Gastrocnemius medialis (tissue), 4 donors: ENCODE results near the gene BLTP3A. TPM values are rescaled to one million over a fixed set of nuclear protein-coding genes. Genes with fewer than 3 reads are reported as not detected.

Experiments used
- ATAC-seq, 2 donors: fragments of 150-250 bp; one replicate each; pipeline ENCODE4 v1.9.1; 2016
- DNase-seq, 2 donors: peaks; one replicate each; pipeline ENCODE4 v3.0.0-alpha.2; 2019
- H3K27ac ChIP-seq, 4 donors: fragments of 200-600 bp; sonication (generic); 1 replicate in 1 of 4; 2 replicates in 3 of 4; pipeline ENCODE4 v1.5.1; 2016 to 2018; ENCODE audit warnings: mild to moderate bottlenecking in 2 of 4, moderate library complexity in 1 of 4
- H3K27me3 ChIP-seq, 3 donors: fragments of 200-600 bp; sonication (generic) in 2 of 3; 1 replicate in 1 of 3; 2 replicates in 2 of 3; pipeline versions ENCODE4 v1.5.1 to v1.6.0; 2016 to 2019; ENCODE audit warnings: mild to moderate bottlenecking in 1 of 3, moderate library complexity in 1 of 3
- H3K36me3 ChIP-seq, 2 donors: fragments of 200-600 bp; sonication (generic) in 1 of 2; one replicate each; pipeline ENCODE4 v1.5.1; 2017 to 2018
- H3K4me1 ChIP-seq, 2 donors: fragments of 200-600 bp; sonication (generic) in 1 of 2; one replicate each; pipeline ENCODE4 v1.5.1; 2016 to 2017; ENCODE audit warnings: mild to moderate bottlenecking in 2 of 2
- H3K4me3 ChIP-seq, 4 donors: fragments of 200-600 bp; sonication (generic) in 3 of 4; 1 replicate in 1 of 4; 2 replicates in 3 of 4; pipeline ENCODE4 v1.5.1; 2016 to 2019; ENCODE audit warnings: mild to moderate bottlenecking in 2 of 4
- H3K9me3 ChIP-seq, 3 donors: fragments of 200-600 bp; sonication (generic) in 2 of 3; 1 replicate in 1 of 3; 2 replicates in 2 of 3; pipeline ENCODE4 v1.5.1; 2016 to 2019
- CTCF ChIP-seq, 5 experiments: fragments of 450-650 bp in 3 of 5; fragments of 200-600 bp in 2 of 5; sonication (generic) in 2 of 5; IDR thresholded peaks in 4 of 5; conservative IDR thresholded peaks in 1 of 5; 1 replicate in 4 of 5; 2 replicates in 1 of 5; pipeline ENCODE4 v1.5.1; 2016 to 2019; ENCODE audit warnings: antibody characterized with exemption in 5 of 5, mild to moderate bottlenecking in 3 of 5, moderate library complexity in 3 of 5
- POLR2A ChIP-seq, 2 donors: fragments of 450-650 bp; IDR thresholded peaks; one replicate each; pipeline ENCODE4 v1.6.1; 2017; ENCODE audit warnings: antibody characterized with exemption in 2 of 2, mild to moderate bottlenecking in 2 of 2, moderate library complexity in 2 of 2
- in situ Hi-C, 4 donors: fragments of 200-750 bp; cut with MboI; loops; one replicate each; pipeline versions ENCODE4 v1.15.0 to v1.8.0; 2017; ENCODE audit warnings: low sequenced_read_pairs in 4 of 4
- intact Hi-C: fragments of 100-400 bp; cut with DNase I; formaldehyde crosslinking; loops from one replicate; pipeline ENCODE4 v1.15.1; 2023; ENCODE audit warnings: low total_unique reads
- total RNA-seq, 4 donors: library from RNA; depleted of rRNA; stranded (reverse); fragments of >200 nt; gene quantifications; one replicate each; pipeline versions ENCODE4 v1.1.0 to v1.2.3, GENCODE V29; 2016

BLTP3A gene
- total RNA-seq, 4 donors from 2014 or later, result 19.9 to 36.0 (median 23.2) TPM

GRCh38 chr6:34791164-34791700 is 651 bp upstream of the BLTP3A start:
- H3K4me3 ChIP-seq, result peak overlapping the region; percentile 87 to 95 (median 93)
- peak; percentile 48 for ATAC-seq
- intact Hi-C loops, result loop anchor here (1.0 kb wide), 1 partner anchor 264 kb away; no protein-coding TSS in a partner anchor
- TF ChIP-seq POLR2A (IDR thresholded peaks at IDR 0.05), result no peak
- no peak for TF ChIP-seq CTCF (IDR thresholded peaks at IDR 0.05 in 4 of 5, conservative IDR thresholded peaks at IDR 0.05 in 1 of 5)
- DNase-seq, result peak; percentile 23 to 36
- H3K9me3 ChIP-seq, result no peaks in the 10 kb centered on the region
- peaks cover 5 to 14% of the 10 kb centered on the region in 2 donors for H3K4me1 ChIP-seq
- H3K36me3 ChIP-seq, result no peaks in the 10 kb centered on the region
- H3K27ac ChIP-seq, result peak overlapping the region; percentile 93 to 98 (median 96)
- in situ Hi-C loops, result loop anchor here in 1 of 4 donors (5.0 kb wide), 1 partner anchor 96 kb away; the partner anchor contains the start of genes ANKS1A and TAF11
- H3K27me3 ChIP-seq, result no peaks in the 10 kb centered on the region

- DNase-seq (peak; percentile 19 to 56), ATAC-seq (peak; percentile 60 to 68)
- H3K36me3 ChIP-seq, result no peaks in the 10 kb centered on the region
- H3K27ac ChIP-seq, result peak overlapping the region; percentile 93 to 98 (median 96)
- peak overlapping the region; percentile 87 to 95 (median 93) for H3K4me3 ChIP-seq
- TF ChIP-seq CTCF (IDR thresholded peaks at IDR 0.05 in 4 of 5, conservative IDR thresholded peaks at IDR 0.05 in 1 of 5), result no peak
- peak in 1 of 2 donors; percentile 6 for TF ChIP-seq POLR2A (IDR thresholded peaks at IDR 0.05)
- intact Hi-C loops, result loop anchor here (1.0 kb wide), 2 partner anchors 36 to 95 kb away; partner anchors contain the start of genes SNRPC and TAF11
- no peaks in the 10 kb centered on the region for H3K9me3 ChIP-seq
- no peaks in the 10 kb centered on the region for H3K27me3 ChIP-seq
- peaks cover 5 to 14% of the 10 kb centered on the region in 2 donors for H3K4me1 ChIP-seq
- in situ Hi-C loops, result loop anchor here in 1 of 4 donors (5.0 kb wide), 1 partner anchor 94 kb away; the partner anchor contains the start of genes ANKS1A and TAF11
Observed at GRCh38 chr6:34792605-34793500, 970 bp downstream of the BLTP3A start.

GRCh38 chr6:34793877-34794276 is 2.0 kb downstream of the BLTP3A start:
- no peaks in the 10 kb centered on the region for H3K27me3 ChIP-seq
- DNase-seq (no peak), ATAC-seq (no peak)
- H3K4me3 ChIP-seq, result no peak overlapping the region
- in situ Hi-C loops (loop anchor here in 1 of 4 donors (5.0 kb wide), 1 partner anchor 93 kb away; the partner anchor contains the start of genes ANKS1A and TAF11), intact Hi-C loops (loop anchor here (1.0 kb wide), 1 partner anchor 37 kb away; the partner anchor contains the start of gene SNRPC)
- no peak for TF ChIP-seq POLR2A (IDR thresholded peaks at IDR 0.05)
- no peak for TF ChIP-seq CTCF (IDR thresholded peaks at IDR 0.05 in 4 of 5, conservative IDR thresholded peaks at IDR 0.05 in 1 of 5)
- no peaks in the 10 kb centered on the region for H3K36me3 ChIP-seq
- peaks cover 5 to 14% of the 10 kb centered on the region in 2 donors for H3K4me1 ChIP-seq
- H3K27ac ChIP-seq, result peak overlapping the region in 1 of 4 donors; percentile 96
- no peaks in the 10 kb centered on the region for H3K9me3 ChIP-seq

GRCh38 chr6:34795836-34796425 is 4.0 kb downstream of the BLTP3A start:
- intact Hi-C loops, result no loop called here
- in situ Hi-C loops, result no loop called here

More at GRCh38 chr6:34795836-34796425, 4.0 kb downstream of the BLTP3A start:
- DNase-seq, result no peak
- peaks cover 5 to 13% of the 10 kb centered on the region in 2 donors for H3K4me1 ChIP-seq
- H3K4me3 ChIP-seq, result no peak overlapping the region
- no peak overlapping the region for H3K27ac ChIP-seq
- H3K36me3 ChIP-seq, result no peaks in the 10 kb centered on the region
- H3K9me3 ChIP-seq, result no peaks in the 10 kb centered on the region
- TF ChIP-seq POLR2A (IDR thresholded peaks at IDR 0.05) (no peak), CTCF (IDR thresholded peaks at IDR 0.05 in 4 of 5, conservative IDR thresholded peaks at IDR 0.05 in 1 of 5) (no peak)
- no peaks in the 10 kb centered on the region for H3K27me3 ChIP-seq
- ATAC-seq, result no peak
